SJSA1 (cell line): ENCODE results near the gene HAP1. TPM values are rescaled to one million over a fixed set of nuclear protein-coding genes. Genes with fewer than 3 reads are reported as not detected.

Experiments
- DNase-seq, 2 experiments: peaks; one replicate each; pipeline ENCODE4 v3.0.0-alpha.2; 2015 to 2020; ENCODE audit warnings: low spot score in 2 of 2, low read depth in 1 of 2
- H3K27ac ChIP-seq: fragments of 250-450 bp; sonication (Bioruptor Pico); 2 replicates; pipeline ENCODE4 v1.5.1; 2020; ENCODE audit warnings: mild to moderate bottlenecking, moderate library complexity
- H3K27me3 ChIP-seq: fragments of 250-450 bp; sonication (Bioruptor Pico); replicated peaks from 2 replicates; pipeline ENCODE4 v1.5.1; 2020; ENCODE audit warnings: mild to moderate bottlenecking, moderate library complexity
- H3K36me3 ChIP-seq: fragments of 250-450 bp; sonication (Bioruptor Pico); 2 replicates; pipeline ENCODE4 v1.5.1; 2020; ENCODE audit warnings: mild to moderate bottlenecking
- H3K4me1 ChIP-seq: fragments of 250-450 bp; sonication (Bioruptor Pico); replicated peaks from 2 replicates; pipeline ENCODE4 v1.6.1; 2021; ENCODE audit warnings: mild to moderate bottlenecking
- H3K4me3 ChIP-seq: fragments of 250-450 bp; sonication (Bioruptor Pico); 2 replicates; pipeline ENCODE4 v1.5.1; 2020; ENCODE audit warnings: mild to moderate bottlenecking
- H3K9me3 ChIP-seq: fragments of 250-450 bp; sonication (Bioruptor Pico); replicated peaks from 2 replicates; pipeline ENCODE4 v1.5.1; 2020; ENCODE audit warnings: mild to moderate bottlenecking
- total RNA-seq: library from RNA; depleted of rRNA; stranded (reverse); fragments of >200 nt; shearing (Covaris generic); gene quantifications from 2 replicates; pipeline ENCODE4 v1.2.3, GENCODE V29; 2014

The HAP1 gene
- total RNA-seq, 1 experiment from 2014 or later: not detected

DNA sequence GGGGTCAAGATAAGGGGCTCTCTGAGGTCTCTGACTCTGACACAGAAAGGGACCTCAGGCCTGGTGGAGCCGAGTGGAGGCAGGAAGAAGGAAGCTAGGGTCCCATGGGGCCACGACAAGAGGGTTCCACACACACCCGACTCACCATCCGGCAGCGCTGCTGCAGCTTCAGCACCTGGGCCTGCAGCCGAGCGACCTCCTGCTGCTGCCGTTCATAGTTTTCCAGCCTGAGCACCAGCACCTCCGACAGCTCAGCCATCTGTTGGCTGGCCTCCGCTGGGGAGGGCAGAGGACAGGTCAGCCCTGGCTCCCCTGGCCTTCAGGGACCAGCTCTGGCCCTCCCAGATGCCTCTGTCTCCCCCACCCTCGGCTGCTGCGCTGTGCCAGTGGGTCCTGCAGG is 6.4 kb downstream of the HAP1 start:
- Histone ChIP-seq H3K27me3 (peaks cover 25% of the 10 kb centered on the region), H3K27ac (no peak overlapping the region), H3K4me3 (no peak overlapping the region), H3K36me3 (no peaks in the 10 kb centered on the region), H3K9me3 (no peaks in the 10 kb centered on the region), H3K4me1 (no peaks in the 10 kb centered on the region)
- no peak for DNase-seq

DNA sequence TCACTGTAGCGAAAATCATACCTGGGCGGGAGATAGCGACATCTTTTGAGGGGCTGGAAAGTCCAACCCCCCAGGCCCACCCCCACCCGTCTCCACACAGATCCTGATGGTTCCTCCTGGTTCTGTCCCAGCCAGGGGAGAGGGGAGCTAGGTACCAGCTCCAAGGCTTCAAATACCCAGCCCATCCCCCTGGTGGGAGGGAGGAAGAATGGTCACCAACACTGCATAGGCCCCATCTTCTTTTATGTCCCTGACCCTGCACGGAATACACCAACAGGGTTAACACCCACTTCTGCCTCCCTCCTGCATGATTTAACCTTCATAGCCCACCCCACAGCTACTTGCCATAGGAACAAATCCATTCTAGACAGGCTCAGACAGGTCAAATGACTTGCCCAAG is 9.3 kb downstream of the HAP1 start:
- H3K9me3 ChIP-seq: no peaks in the 10 kb centered on the region
- no peak overlapping the region for H3K27ac ChIP-seq
- H3K4me3 ChIP-seq: no peak overlapping the region
- no peaks in the 10 kb centered on the region for H3K4me1 ChIP-seq
- H3K36me3 ChIP-seq: no peaks in the 10 kb centered on the region
- H3K27me3 ChIP-seq: peaks cover under 1% of the 10 kb centered on the region; the same call in 1 of the 2 replicates
- no peak for DNase-seq

- no peaks in the 10 kb centered on the region for H3K4me1 ChIP-seq
- no peaks in the 10 kb centered on the region for H3K27me3 ChIP-seq
These were observed 9.9 kb downstream of the HAP1 start for GRCh38 chr17:41724476-41725050.

GRCh38 chr17:41723801-41724475 is 10.5 kb downstream of the HAP1 start:
- H3K27ac ChIP-seq: no peak overlapping the region
- no peaks in the 10 kb centered on the region for H3K4me1 ChIP-seq
- H3K4me3 ChIP-seq: no peak overlapping the region
- H3K36me3 ChIP-seq: no peaks in the 10 kb centered on the region
- no peaks in the 10 kb centered on the region for H3K27me3 ChIP-seq
- H3K9me3 ChIP-seq: no peaks in the 10 kb centered on the region
- DNase-seq: no peak

More at GRCh38 chr17:41724476-41725050, 9.9 kb downstream of the HAP1 start:
- Histone ChIP-seq H3K36me3 (no peaks in the 10 kb centered on the region), H3K9me3 (no peaks in the 10 kb centered on the region), H3K27ac (no peak overlapping the region), H3K4me3 (no peak overlapping the region)
- no peak for DNase-seq

DNA sequence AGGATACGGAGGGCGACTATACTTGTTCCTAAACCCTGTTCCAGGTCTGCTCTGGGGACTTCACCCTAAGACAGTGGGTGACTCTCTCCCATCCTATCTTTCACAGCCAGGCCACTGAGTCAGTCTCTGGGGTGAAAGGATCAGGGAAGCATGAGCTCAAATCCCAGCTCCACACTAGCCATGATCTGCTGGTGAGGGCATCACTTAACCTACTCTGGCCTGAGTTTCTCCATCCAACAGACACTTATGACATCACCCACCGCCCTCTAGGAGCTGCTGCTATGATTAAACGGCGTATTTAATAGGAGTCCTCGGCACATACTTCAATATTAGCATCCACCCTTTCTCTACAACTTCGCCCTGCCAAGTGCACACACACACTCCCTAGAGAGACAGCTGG is 12.2 kb downstream of the HAP1 start:
- H3K4me1 ChIP-seq: 0 out of 2 replicates have a peak, but pooled peaks cover 3% of the 10 kb centered on the region
- DNase-seq: no peak
- no peak overlapping the region for H3K4me3 ChIP-seq
- H3K27me3 ChIP-seq: no peaks in the 10 kb centered on the region
- no peaks in the 10 kb centered on the region for H3K9me3 ChIP-seq
- H3K36me3 ChIP-seq: no peaks in the 10 kb centered on the region
- no peak overlapping the region for H3K27ac ChIP-seq

DNA sequence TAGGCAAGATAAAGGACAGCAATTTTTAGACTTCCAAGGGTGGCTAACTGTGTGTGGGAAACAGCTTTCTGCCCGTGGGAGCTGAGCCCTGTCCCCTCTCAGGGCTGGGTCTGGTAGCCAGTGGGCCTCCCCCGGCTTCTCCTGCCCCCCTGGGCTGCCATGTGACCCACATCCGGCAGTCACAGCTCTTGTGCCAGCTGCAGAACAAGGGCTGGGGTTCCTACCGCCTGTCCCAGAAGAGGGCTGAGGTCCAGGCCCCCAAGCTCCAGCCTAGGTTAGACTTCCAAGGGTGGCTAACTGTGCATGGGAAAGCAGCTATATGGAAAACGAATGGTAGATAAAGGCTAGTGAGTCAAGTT is 16.2 kb downstream of the HAP1 start:
- Histone ChIP-seq H3K9me3 (no peaks in the 10 kb centered on the region), H3K27ac (no peak overlapping the region), H3K4me1 (0 out of 2 replicates have a peak, but pooled peaks cover 3% of the 10 kb centered on the region)

GRCh38 chr17:41717408-41718286 is 16.8 kb downstream of the HAP1 start:
- no peak overlapping the region for H3K27ac ChIP-seq
- no peak for DNase-seq
- no peaks in the 10 kb centered on the region for H3K9me3 ChIP-seq

More for the DNA sequence above, 16.2 kb downstream of the HAP1 start:
- Histone ChIP-seq H3K36me3 (no peaks in the 10 kb centered on the region), H3K27me3 (0 out of 2 replicates have a peak, but pooled peaks cover 3% of the 10 kb centered on the region), H3K4me3 (no peak overlapping the region)
- DNase-seq: no peak

DNA sequence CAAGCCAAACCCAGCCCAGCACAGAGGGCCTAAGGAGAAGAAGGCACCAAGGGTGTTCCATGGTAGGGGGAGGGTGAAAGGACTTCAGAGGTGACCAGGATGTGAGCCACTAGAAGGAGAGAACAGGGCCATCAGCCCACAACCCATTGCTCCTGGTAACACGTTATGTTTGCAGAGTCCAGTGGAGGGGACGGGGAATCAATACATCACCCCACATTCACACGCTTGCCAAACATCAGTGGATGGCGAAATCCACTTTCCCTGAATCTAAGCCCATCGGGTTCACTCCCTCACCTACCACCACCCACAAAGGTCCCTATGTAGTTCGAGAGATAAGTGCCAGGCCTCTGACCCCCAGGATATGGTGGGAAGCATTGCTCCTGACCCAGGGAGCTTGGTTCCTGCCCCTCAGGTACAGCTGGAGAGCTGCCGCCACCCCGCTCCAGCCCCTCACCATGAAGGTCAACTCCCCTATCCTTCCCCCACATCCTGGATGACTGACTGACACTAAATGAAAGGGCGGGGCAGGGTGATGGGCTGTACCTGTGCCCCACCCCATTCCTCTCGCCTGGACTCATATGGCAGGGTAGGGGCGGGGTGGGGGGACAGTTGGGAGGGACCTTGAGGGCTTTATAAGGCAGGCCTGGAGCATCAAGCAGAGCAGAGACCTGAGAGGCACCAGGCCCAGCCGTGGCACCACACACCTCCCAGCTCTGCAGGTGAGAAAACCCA is 22.6 kb downstream of the HAP1 start, which contains the start of gene GAST:
Gene GAST (plus strand): TSS at position 663 of the 732 bp plus-strand sequence. CDS start 3,106 bp downstream, outside the sequence.
- Histone ChIP-seq H3K27ac (no peak within 1 kb of the TSS), H3K4me3 (no peak within 1 kb of the TSS), H3K27me3 (0 out of 2 replicates have a peak, but pooled peaks cover 3% of the 10 kb centered on the region), H3K36me3 (no peaks in the 10 kb centered on the region), H3K4me1 (no peaks in the 10 kb centered on the region), H3K9me3 (no peaks in the 10 kb centered on the region)
- no peak for DNase-seq

More at GRCh38 chr17:41717408-41718286, 16.8 kb downstream of the HAP1 start:
- no peaks in the 10 kb centered on the region for H3K36me3 ChIP-seq
- H3K4me1 ChIP-seq: 0 out of 2 replicates have a peak, but pooled peaks cover 3% of the 10 kb centered on the region
- no peak overlapping the region for H3K4me3 ChIP-seq
- H3K27me3 ChIP-seq: 0 out of 2 replicates have a peak, but pooled peaks cover 3% of the 10 kb centered on the region

GRCh38 chr17:41710472-41711090 is 23.9 kb downstream of the HAP1 start:
- Histone ChIP-seq H3K27me3 (0 out of 2 replicates have a peak, but pooled peaks cover 3% of the 10 kb centered on the region), H3K27ac (no peak overlapping the region), H3K9me3 (no peaks in the 10 kb centered on the region), H3K4me3 (no peak overlapping the region), H3K4me1 (no peaks in the 10 kb centered on the region), H3K36me3 (no peaks in the 10 kb centered on the region)
- no peak for DNase-seq

- Histone ChIP-seq H3K9me3 (no peaks in the 10 kb centered on the region), H3K27me3 (no peaks in the 10 kb centered on the region), H3K4me3 (no peak overlapping the region), H3K27ac (no peak overlapping the region), H3K36me3 (no peaks in the 10 kb centered on the region), H3K4me1 (peaks cover 5% of the 10 kb centered on the region; the same call in 1 of the 2 replicates)
- no peak for DNase-seq
These were observed 26.4 kb downstream of the HAP1 start for GRCh38 chr17:41707803-41708669.

DNA sequence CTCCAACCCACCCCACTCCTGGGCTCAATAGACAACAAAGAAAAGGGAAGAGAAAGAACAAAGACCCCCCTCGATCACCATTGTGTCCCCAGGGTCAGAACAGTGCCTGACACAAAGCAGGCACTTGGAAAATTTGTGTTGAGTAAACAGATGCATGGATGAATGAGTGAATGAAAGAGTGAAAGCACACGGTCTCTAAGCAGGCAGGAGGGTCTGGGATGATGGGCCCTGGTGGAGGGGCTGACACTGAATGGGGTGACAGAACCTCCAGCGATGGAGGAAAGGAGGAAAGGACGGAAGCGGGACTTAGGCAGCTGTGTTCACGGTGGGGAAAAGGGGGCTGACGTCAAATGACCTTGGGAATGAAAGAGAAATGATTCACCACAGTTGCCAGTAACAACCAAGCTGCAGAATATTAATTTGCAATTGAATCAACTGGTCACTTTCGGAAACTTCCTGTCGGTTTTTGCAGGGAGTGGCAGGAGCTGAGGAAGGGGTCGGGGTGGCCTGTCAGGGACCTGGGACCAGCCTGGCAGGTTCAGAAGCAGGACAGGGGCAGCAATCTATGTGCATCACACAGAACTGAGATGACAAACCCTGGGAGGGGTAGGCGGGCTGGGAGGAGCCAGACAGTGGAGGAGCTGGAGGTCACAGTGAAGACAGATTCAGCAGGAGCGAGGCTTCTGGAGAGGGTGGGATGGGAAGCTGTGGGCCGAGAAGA is 29.0 kb downstream of the HAP1 start:
- H3K27ac ChIP-seq: no peak overlapping the region
- no peaks in the 10 kb centered on the region for H3K27me3 ChIP-seq
- H3K4me1 ChIP-seq: peaks cover 5% of the 10 kb centered on the region; the same call in 1 of the 2 replicates
- no peak for DNase-seq
- H3K36me3 ChIP-seq: no peaks in the 10 kb centered on the region
- H3K9me3 ChIP-seq: no peaks in the 10 kb centered on the region
- no peak overlapping the region for H3K4me3 ChIP-seq

GRCh38 chr17:41702712-41703111 is 31.7 kb downstream of the HAP1 start:
- H3K4me3 ChIP-seq: no peak overlapping the region
- H3K9me3 ChIP-seq: no peaks in the 10 kb centered on the region
- H3K27ac ChIP-seq: no peak overlapping the region
- no peaks in the 10 kb centered on the region for H3K36me3 ChIP-seq
- H3K4me1 ChIP-seq: peaks cover 5% of the 10 kb centered on the region; the same call in 1 of the 2 replicates
- H3K27me3 ChIP-seq: no peaks in the 10 kb centered on the region
- no peak for DNase-seq
